ENCODE measurements around the gene ACOXL.

DNA sequence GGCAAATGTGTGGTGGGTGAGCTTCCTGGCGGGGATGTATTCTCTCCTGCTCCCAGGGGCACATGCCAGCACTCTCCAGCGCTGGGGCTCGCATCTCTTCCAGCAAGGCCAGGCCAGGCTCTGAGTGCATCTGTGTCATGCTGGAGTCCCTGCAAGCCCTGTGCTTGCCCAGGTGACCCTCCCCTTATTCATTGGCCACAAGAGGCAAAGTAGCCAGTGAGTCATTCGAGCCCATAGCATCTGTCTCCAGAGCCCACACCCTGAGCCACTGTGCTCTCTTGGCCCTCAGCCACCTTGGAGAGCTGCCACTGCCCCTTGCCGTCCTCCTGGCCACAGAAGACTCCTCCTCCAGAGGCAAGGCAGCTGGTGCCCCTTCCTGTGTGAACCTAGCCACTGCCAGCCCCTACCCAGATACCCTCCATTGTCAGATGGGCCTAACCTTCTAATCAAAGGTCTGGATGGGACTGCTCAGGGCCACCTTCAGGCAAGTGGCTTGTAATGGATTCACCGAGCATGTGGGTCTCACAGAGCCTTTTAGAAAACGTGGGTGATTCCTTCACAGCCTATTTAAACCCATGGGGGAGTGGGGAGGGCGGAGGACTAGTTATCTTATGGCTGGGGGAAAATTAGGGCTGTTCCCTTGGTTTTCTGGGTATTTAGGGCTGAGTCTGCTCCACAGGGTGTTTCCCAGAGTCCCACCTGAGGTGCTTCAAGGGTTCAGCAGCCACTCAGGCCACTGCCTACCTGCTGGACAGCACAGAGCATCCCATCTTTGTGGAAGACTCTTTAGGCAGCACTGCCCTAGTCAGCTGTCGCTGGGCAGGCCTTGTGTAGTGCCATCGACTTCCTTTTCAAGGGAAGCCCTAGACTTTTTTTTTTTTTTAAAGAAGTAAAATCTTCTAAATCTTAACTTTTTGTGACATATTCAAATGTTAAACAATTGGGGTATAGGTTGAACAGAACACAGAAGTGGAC, 137.4 kb downstream of the ACOXL start:
- TF ChIP-seq KDM1A (IDR thresholded peaks at IDR 0.05; ENCODE audit: borderline replicate concordance, low read length) (no peak), POLR2AphosphoS5 (IDR thresholded peaks at IDR 0.05; ENCODE audit: low read depth, low read length) (no peak)
- TF ChIP-seq, protein P1, sequence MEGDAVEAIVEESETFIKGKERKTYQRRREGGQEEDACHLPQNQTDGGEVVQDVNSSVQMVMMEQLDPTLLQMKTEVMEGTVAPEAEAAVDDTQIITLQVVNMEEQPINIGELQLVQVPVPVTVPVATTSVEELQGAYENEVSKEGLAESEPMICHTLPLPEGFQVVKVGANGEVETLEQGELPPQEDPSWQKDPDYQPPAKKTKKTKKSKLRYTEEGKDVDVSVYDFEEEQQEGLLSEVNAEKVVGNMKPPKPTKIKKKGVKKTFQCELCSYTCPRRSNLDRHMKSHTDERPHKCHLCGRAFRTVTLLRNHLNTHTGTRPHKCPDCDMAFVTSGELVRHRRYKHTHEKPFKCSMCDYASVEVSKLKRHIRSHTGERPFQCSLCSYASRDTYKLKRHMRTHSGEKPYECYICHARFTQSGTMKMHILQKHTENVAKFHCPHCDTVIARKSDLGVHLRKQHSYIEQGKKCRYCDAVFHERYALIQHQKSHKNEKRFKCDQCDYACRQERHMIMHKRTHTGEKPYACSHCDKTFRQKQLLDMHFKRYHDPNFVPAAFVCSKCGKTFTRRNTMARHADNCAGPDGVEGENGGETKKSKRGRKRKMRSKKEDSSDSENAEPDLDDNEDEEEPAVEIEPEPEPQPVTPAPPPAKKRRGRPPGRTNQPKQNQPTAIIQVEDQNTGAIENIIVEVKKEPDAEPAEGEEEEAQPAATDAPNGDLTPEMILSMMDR (IDR thresholded peaks at IDR 0.05; ENCODE audit: control extremely low read depth in 1 of 3, insufficient read depth in 1 of 3, low read depth in 1 of 3, low read length in 3 of 3), result no peak
